H1 (cell line): Measurements from ENCODE around the gene PBX1. TPM values are rescaled to one million over a fixed set of nuclear protein-coding genes. Genes with fewer than 3 reads are reported as not detected.

ENCODE experiments used
- ASH2L ChIP-seq: fragments of 200-600, 300-600 bp; sonication (generic); IDR thresholded peaks from one replicate; pipeline ENCODE4 v1.7.1; 2017; ENCODE audit warnings: low read length
- CTBP2 ChIP-seq: IDR thresholded peaks from 2 replicates; pipeline ENCODE4 v1.7.0; 2011; ENCODE audit warnings: borderline replicate concordance, mild to moderate bottlenecking, moderate library complexity, mixed read lengths, low read length; ENCODE audit not compliant: insufficient read depth, insufficient read length
- TCF12 ChIP-seq: IDR thresholded peaks from 2 replicates; pipeline ENCODE4 v1.6.1; 2011; ENCODE audit warnings: low read depth, mild to moderate bottlenecking, low read length
- polyA plus RNA-seq, 7 experiments: library from polyadenylated mRNA; depleted of rRNA in 3 of 7; stranded (reverse) in 5 of 7; unstranded in 2 of 7; fragments of >200 nt in 5 of 7; fragments of 200-250 nt in 2 of 7; gene quantifications; 1 replicate in 5 of 7; 2 replicates in 1 of 7; 4 replicates in 1 of 7; pipeline versions ENCODE4 v1.2.1 to v1.2.3, GENCODE V29; 2011 to 2013; ENCODE audit warnings: missing spikeins in 2 of 7, mixed read lengths in 2 of 7
- total RNA-seq: library from RNA; stranded (reverse); fragmentation: NEBNext Ultra II Directional; extraction: Animal tissue kit (Norgen Biotek cat#: 25700); gene quantifications from 2 replicates; pipeline ENCODE4 v1.2.1, GENCODE V29; 2021
- TF ChIP-seq, protein P1 (sequence below): IDR thresholded peaks from 2 replicates; pipeline ENCODE4 v1.6.1; 2012; ENCODE audit warnings: low read length, inconsistent platforms
- TF ChIP-seq, protein P2 (sequence below): IDR thresholded peaks from 2 replicates; pipeline ENCODE4 v1.6.1; 2012; ENCODE audit warnings: inconsistent platforms

Gene PBX1
- total and polyA plus RNA-seq, 2 of the 8 experiments (the other 6 are each of a cell fraction or from before 2014, with no cell fraction given): 87.4 to 124 TPM

- TF ChIP-seq ASH2L (no peak), CTBP2 (no peak), TCF12 (no peak)
- TF ChIP-seq, protein P1, sequence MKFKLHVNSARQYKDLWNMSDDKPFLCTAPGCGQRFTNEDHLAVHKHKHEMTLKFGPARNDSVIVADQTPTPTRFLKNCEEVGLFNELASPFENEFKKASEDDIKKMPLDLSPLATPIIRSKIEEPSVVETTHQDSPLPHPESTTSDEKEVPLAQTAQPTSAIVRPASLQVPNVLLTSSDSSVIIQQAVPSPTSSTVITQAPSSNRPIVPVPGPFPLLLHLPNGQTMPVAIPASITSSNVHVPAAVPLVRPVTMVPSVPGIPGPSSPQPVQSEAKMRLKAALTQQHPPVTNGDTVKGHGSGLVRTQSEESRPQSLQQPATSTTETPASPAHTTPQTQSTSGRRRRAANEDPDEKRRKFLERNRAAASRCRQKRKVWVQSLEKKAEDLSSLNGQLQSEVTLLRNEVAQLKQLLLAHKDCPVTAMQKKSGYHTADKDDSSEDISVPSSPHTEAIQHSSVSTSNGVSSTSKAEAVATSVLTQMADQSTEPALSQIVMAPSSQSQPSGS: no peak
- TF ChIP-seq, protein P2, sequence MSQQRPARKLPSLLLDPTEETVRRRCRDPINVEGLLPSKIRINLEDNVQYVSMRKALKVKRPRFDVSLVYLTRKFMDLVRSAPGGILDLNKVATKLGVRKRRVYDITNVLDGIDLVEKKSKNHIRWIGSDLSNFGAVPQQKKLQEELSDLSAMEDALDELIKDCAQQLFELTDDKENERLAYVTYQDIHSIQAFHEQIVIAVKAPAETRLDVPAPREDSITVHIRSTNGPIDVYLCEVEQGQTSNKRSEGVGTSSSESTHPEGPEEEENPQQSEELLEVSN: no peak
- TF ChIP-seq, all 59 proteins: peak for 0
Measured at GRCh38 chr1:164618202-164618564, 59.2 kb downstream of the PBX1 start (continued).
